GM12891 (cell line): ENCODE measurements around the gene MNT.

Source experiments
- DNase-seq: peaks from one replicate; pipeline ENCODE4 v3.0.0; 2011; ENCODE audit warnings: low spot score; ENCODE audit not compliant: insufficient read length
- FAIRE-seq: peaks from 2 replicates; lab custom pipeline; 2011; peaks lifted over from hg19 to GRCh38; lab: Jason Lieb, UNC
- PAX5 ChIP-seq: IDR thresholded peaks from 2 replicates; pipeline ENCODE4 v1.6.1; 2011; ENCODE audit warnings: low read length, moderate library complexity, mild to moderate bottlenecking; ENCODE audit not compliant: insufficient read depth, severe bottlenecking
- POLR2A ChIP-seq: IDR thresholded peaks from 2 replicates; pipeline ENCODE4 v1.6.1; 2011; ENCODE audit warnings: low read depth, low read length, control low read depth
- POLR2AphosphoS5 ChIP-seq: IDR thresholded peaks from 2 replicates; pipeline ENCODE4 v1.6.1; 2011; ENCODE audit warnings: low read depth, low read length, control low read depth
- POU2F2 ChIP-seq: IDR thresholded peaks from 2 replicates; pipeline ENCODE4 v1.6.1; 2011; ENCODE audit warnings: low read depth, mild to moderate bottlenecking, control low read depth, low read length, moderate library complexity
- SPI1 ChIP-seq: IDR thresholded peaks from 2 replicates; pipeline ENCODE4 v1.6.1; 2011; ENCODE audit warnings: low read depth, low read length, control low read depth
- TAF1 ChIP-seq: IDR thresholded peaks from 2 replicates; pipeline ENCODE4 v1.6.1; 2011; ENCODE audit warnings: low read depth, low read length, control low read depth

Gene MNT

GRCh38 chr17:2368359-2368758, 32.5 kb downstream of the MNT start:
- FAIRE-seq (no peak), DNase-seq (no peak)

GRCh38 chr17:2366747-2367494, 33.9 kb downstream of the MNT start:
- no peak for TF ChIP-seq PAX5
- no peak for TF ChIP-seq POLR2A
- TF ChIP-seq POLR2AphosphoS5: no peak
- no peak for TF ChIP-seq SPI1
- TF ChIP-seq TAF1: no peak
- FAIRE-seq: no peak
- no peak for DNase-seq

More at GRCh38 chr17:2368359-2368758, 32.5 kb downstream of the MNT start:
- no peak for TF ChIP-seq PAX5
- no peak for TF ChIP-seq POLR2AphosphoS5
- TF ChIP-seq POU2F2: no peak
- no peak for TF ChIP-seq TAF1

- DNase-seq: no peak
- FAIRE-seq: no peak
- TF ChIP-seq POLR2AphosphoS5 (no peak), TAF1 (no peak), PAX5 (no peak), SPI1 (no peak), POU2F2 (no peak)
These were observed 35.7 kb downstream of the MNT start for GRCh38 chr17:2365132-2365531.

- FAIRE-seq: no peak
These were observed 36.1 kb downstream of the MNT start for GRCh38 chr17:2364763-2365116.

GRCh38 chr17:2363851-2364762, 36.8 kb downstream of the MNT start:
- FAIRE-seq: no peak
- DNase-seq: no peak
- no peak for TF ChIP-seq SPI1
- TF ChIP-seq TAF1: no peak
- TF ChIP-seq POLR2A: no peak
- TF ChIP-seq POU2F2: no peak
- no peak for TF ChIP-seq PAX5
- no peak for TF ChIP-seq POLR2AphosphoS5

More at GRCh38 chr17:2364763-2365116, 36.1 kb downstream of the MNT start:
- DNase-seq: no peak
- no peak for TF ChIP-seq TAF1

GRCh38 chr17:2363318-2363717, 37.5 kb downstream of the MNT start:
- DNase-seq (no peak), FAIRE-seq (no peak)
- TF ChIP-seq PAX5 (no peak), POU2F2 (no peak), POLR2A (no peak), TAF1 (no peak), POLR2AphosphoS5 (no peak)

GRCh38 chr17:2362881-2363280, 38.0 kb downstream of the MNT start:
- no peak for FAIRE-seq
- DNase-seq: no peak
- TF ChIP-seq TAF1: no peak
- no peak for TF ChIP-seq POLR2AphosphoS5
- no peak for TF ChIP-seq POU2F2
- no peak for TF ChIP-seq PAX5
- TF ChIP-seq SPI1: no peak
- no peak for TF ChIP-seq POLR2A

GRCh38 chr17:2362416-2362815, 38.4 kb downstream of the MNT start:
- no peak for TF ChIP-seq POU2F2
- FAIRE-seq: no peak
- DNase-seq: no peak

- no peak for TF ChIP-seq SPI1
- no peak for TF ChIP-seq POLR2A
- TF ChIP-seq POU2F2: no peak
- no peak for TF ChIP-seq PAX5
- TF ChIP-seq TAF1: no peak
- no peak for TF ChIP-seq POLR2AphosphoS5
- DNase-seq (no peak), FAIRE-seq (no peak)
These were observed 38.8 kb downstream of the MNT start for GRCh38 chr17:2362016-2362415.

- no peak for TF ChIP-seq POLR2AphosphoS5
- TF ChIP-seq POU2F2: no peak
- no peak for TF ChIP-seq TAF1
- no peak for TF ChIP-seq PAX5
- no peak for TF ChIP-seq POLR2A
- TF ChIP-seq SPI1: no peak
- no peak for FAIRE-seq
- no peak for DNase-seq
These were observed 39.7 kb downstream of the MNT start for GRCh38 chr17:2361010-2361760.
